Liver (tissue), 9 donors: ENCODE results near the gene IBA57. TPM values are rescaled to one million over a fixed set of nuclear protein-coding genes. Genes with fewer than 3 reads are reported as not detected.

Experiments
- DNase-seq: peaks from one replicate; pipeline ENCODE4 v3.0.0-alpha.2; 2017; ENCODE audit warnings: low spot score
- H3K27ac ChIP-seq, 2 donors: one replicate each; pipeline ENCODE4 v1.7.0; 2013; ENCODE audit warnings: inconsistent platforms in 2 of 2, low read length in 2 of 2, control low read depth in 1 of 2, low read depth in 1 of 2, mild to moderate bottlenecking in 1 of 2
- H3K27me3 ChIP-seq, 4 donors: one replicate each; pipeline versions ENCODE4 v1.6.1 to v1.7.0; 2013; ENCODE audit warnings: low read length in 3 of 4, inconsistent platforms in 1 of 4, mild to moderate bottlenecking in 1 of 4, moderate library complexity in 1 of 4; ENCODE audit not compliant: control insufficient read depth in 4 of 4, insufficient read depth in 4 of 4
- H3K36me3 ChIP-seq, 4 donors: one replicate each; pipeline versions ENCODE4 v1.6.1 to v1.7.0; 2013; ENCODE audit warnings: low read length in 3 of 4, mild to moderate bottlenecking in 3 of 4, low read depth in 1 of 4, moderate library complexity in 1 of 4; ENCODE audit not compliant: control insufficient read depth in 4 of 4, insufficient read depth in 3 of 4
- H3K4me1 ChIP-seq, 4 donors: one replicate each; pipeline versions ENCODE4 v1.6.1 to v1.7.0; 2013; ENCODE audit warnings: low read length in 3 of 4, mild to moderate bottlenecking in 3 of 4, moderate library complexity in 1 of 4; ENCODE audit not compliant: control insufficient read depth in 4 of 4, insufficient read depth in 4 of 4
- H3K4me3 ChIP-seq, 3 donors: one replicate each; pipeline versions ENCODE4 v1.6.1 to v1.7.0; 2013; ENCODE audit warnings: low read length in 3 of 3, control low read depth in 1 of 3, low read depth in 1 of 3, mild to moderate bottlenecking in 1 of 3
- H3K9ac ChIP-seq, 2 donors: one replicate each; pipeline ENCODE4 v1.7.0; 2013; ENCODE audit warnings: low read length in 2 of 2, mild to moderate bottlenecking in 2 of 2, moderate library complexity in 2 of 2, control low read depth in 1 of 2, low read depth in 1 of 2
- H3K9me3 ChIP-seq, 4 donors: one replicate each; pipeline versions ENCODE4 v1.6.1 to v1.7.0; 2013; ENCODE audit warnings: low read length in 3 of 4; ENCODE audit not compliant: control insufficient read depth in 4 of 4
- ATF3 ChIP-seq: IDR thresholded peaks from 2 replicates; pipeline ENCODE4 v1.6.1; 2016; ENCODE audit warnings: antibody characterized with exemption
- EGR1 ChIP-seq, 2 donors: IDR thresholded peaks; 2 replicates each; pipeline ENCODE4 v1.6.1; 2016 to 2018; ENCODE audit warnings: antibody characterized with exemption in 2 of 2, low read depth in 2 of 2
- FOXA1 ChIP-seq: IDR thresholded peaks from 2 replicates; pipeline ENCODE4 v1.6.1; 2016; ENCODE audit warnings: antibody characterized with exemption
- FOXA2 ChIP-seq: IDR thresholded peaks from 2 replicates; pipeline ENCODE4 v1.6.1; 2016; ENCODE audit warnings: antibody characterized with exemption
- GABPA ChIP-seq, 2 donors: IDR thresholded peaks in 1 of 2; conservative IDR thresholded peaks in 1 of 2; 2 replicates each; pipeline ENCODE4 v1.6.1; 2016; ENCODE audit warnings: antibody characterized with exemption in 2 of 2, mild to moderate bottlenecking in 1 of 2, moderate library complexity in 1 of 2
- HNF4A ChIP-seq, 2 donors: conservative IDR thresholded peaks; 2 replicates each; pipeline ENCODE4 v1.6.1; 2016; ENCODE audit warnings: antibody characterized with exemption in 2 of 2, mild to moderate bottlenecking in 2 of 2
- HNF4G ChIP-seq: IDR thresholded peaks from 2 replicates; pipeline ENCODE4 v1.6.1; 2016; ENCODE audit warnings: antibody characterized with exemption
- JUND ChIP-seq, 2 donors: IDR thresholded peaks; 2 replicates each; pipeline ENCODE4 v1.6.1; 2016; ENCODE audit warnings: antibody characterized with exemption in 2 of 2
- MAX ChIP-seq: IDR thresholded peaks from 2 replicates; pipeline ENCODE4 v1.6.1; 2016; ENCODE audit warnings: antibody characterized with exemption
- NR2F2 ChIP-seq: IDR thresholded peaks from 2 replicates; pipeline ENCODE4 v1.6.1; 2016; ENCODE audit warnings: antibody characterized with exemption
- RAD21 ChIP-seq, 2 donors: IDR thresholded peaks; 2 replicates each; pipeline ENCODE4 v1.6.1; 2016; ENCODE audit warnings: antibody characterized with exemption in 2 of 2, mild to moderate bottlenecking in 2 of 2
- REST ChIP-seq: IDR thresholded peaks from 2 replicates; pipeline ENCODE4 v1.6.1; 2016; ENCODE audit warnings: antibody characterized with exemption, mild to moderate bottlenecking
- RXRA ChIP-seq, 2 donors: IDR thresholded peaks; 2 replicates each; pipeline ENCODE4 v1.6.1; 2017 to 2018; ENCODE audit warnings: antibody characterized with exemption in 2 of 2, mild to moderate bottlenecking in 1 of 2
- SP1 ChIP-seq: IDR thresholded peaks from 2 replicates; pipeline ENCODE4 v1.6.1; 2018; ENCODE audit warnings: antibody characterized with exemption, mild to moderate bottlenecking
- YY1 ChIP-seq: IDR thresholded peaks from 2 replicates; pipeline ENCODE4 v1.6.1; 2016; ENCODE audit warnings: antibody characterized with exemption, mild to moderate bottlenecking
- ZBTB33 ChIP-seq: IDR thresholded peaks from 2 replicates; pipeline ENCODE4 v1.6.1; 2016; ENCODE audit warnings: antibody characterized with exemption
- WGBS: extraction: QIAGEN DNeasy Blood & Tissue Kit; methylation state at CpG from one replicate; pipeline ENCODE4 v1.1.7; 2013; 5-methylcytosine and 5-hydroxymethylcytosine counted together
- polyA plus RNA-seq, 2 donors: library from polyadenylated mRNA; stranded (reverse) in 1 of 2; unstranded in 1 of 2; fragments of 200-250 nt in 1 of 2; fragments of >200 nt in 1 of 2; fragmentation: Nextera tagmentation in 1 of 2; extraction: Ambion mirVana in 1 of 2; gene quantifications; one replicate each; pipeline versions ENCODE4 v1.2.1 to v1.2.3, GENCODE V29; 2013 to 2015
- total RNA-seq, 2 donors: library from RNA; depleted of rRNA; stranded (reverse); fragments of >200 nt; gene quantifications; one replicate each; pipeline ENCODE4 v1.2.3, GENCODE V29; 2014
- TF ChIP-seq, protein P1 (sequence below): fragments of 150-350 bp; IDR thresholded peaks from 2 replicates; pipeline ENCODE4 v1.5.1; 2017; ENCODE audit warnings: improper control_type of control experiment, low read depth, low read length; ENCODE audit not compliant: missing input control
- donor health status: healthy.
- donor health status: healthy.
- donor health status: healthy.
- donor health status: healthy.
- donor health status: healthy.

IBA57 gene
- total and polyA plus RNA-seq, 4 donors: 1.6 to 12.0 (median 8.4) TPM

- Histone ChIP-seq H3K4me3 (no peak overlapping the region), H3K9me3 (peaks cover 0 to 3% (median 0%) of the 10 kb centered on the region in 4 donors), H3K4me1 (no peaks in the 10 kb centered on the region), H3K27ac (no peak overlapping the region), H3K27me3 (no peaks in the 10 kb centered on the region), H3K36me3 (no peaks in the 10 kb centered on the region), H3K9ac (no peak overlapping the region)
- WGBS: 95% methylated on average over 5 of the region's 5 CpGs
- TF ChIP-seq MAX (no peak), RAD21 (IDR thresholded peaks at IDR 0.05) (no peak), REST (no peak), GABPA (IDR thresholded peaks at IDR 0.05 in 1 of 2, conservative IDR thresholded peaks at IDR 0.05 in 1 of 2) (no peak), FOXA2 (no peak), ATF3 (no peak), RXRA (IDR thresholded peaks at IDR 0.05) (no peak), JUND (IDR thresholded peaks at IDR 0.05) (no peak), FOXA1 (no peak), NR2F2 (no peak), EGR1 (IDR thresholded peaks at IDR 0.05; ENCODE audit: low read depth in 2 of 2) (no peak), ZBTB33 (no peak), YY1 (no peak), HNF4G (no peak), HNF4A (conservative IDR thresholded peaks at IDR 0.05) (no peak)
- TF ChIP-seq, protein P1, sequence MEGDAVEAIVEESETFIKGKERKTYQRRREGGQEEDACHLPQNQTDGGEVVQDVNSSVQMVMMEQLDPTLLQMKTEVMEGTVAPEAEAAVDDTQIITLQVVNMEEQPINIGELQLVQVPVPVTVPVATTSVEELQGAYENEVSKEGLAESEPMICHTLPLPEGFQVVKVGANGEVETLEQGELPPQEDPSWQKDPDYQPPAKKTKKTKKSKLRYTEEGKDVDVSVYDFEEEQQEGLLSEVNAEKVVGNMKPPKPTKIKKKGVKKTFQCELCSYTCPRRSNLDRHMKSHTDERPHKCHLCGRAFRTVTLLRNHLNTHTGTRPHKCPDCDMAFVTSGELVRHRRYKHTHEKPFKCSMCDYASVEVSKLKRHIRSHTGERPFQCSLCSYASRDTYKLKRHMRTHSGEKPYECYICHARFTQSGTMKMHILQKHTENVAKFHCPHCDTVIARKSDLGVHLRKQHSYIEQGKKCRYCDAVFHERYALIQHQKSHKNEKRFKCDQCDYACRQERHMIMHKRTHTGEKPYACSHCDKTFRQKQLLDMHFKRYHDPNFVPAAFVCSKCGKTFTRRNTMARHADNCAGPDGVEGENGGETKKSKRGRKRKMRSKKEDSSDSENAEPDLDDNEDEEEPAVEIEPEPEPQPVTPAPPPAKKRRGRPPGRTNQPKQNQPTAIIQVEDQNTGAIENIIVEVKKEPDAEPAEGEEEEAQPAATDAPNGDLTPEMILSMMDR: no peak
- DNase-seq: no peak
Measured at GRCh38 chr1:228190778-228191177, 25.2 kb downstream of the IBA57 start.

DNA sequence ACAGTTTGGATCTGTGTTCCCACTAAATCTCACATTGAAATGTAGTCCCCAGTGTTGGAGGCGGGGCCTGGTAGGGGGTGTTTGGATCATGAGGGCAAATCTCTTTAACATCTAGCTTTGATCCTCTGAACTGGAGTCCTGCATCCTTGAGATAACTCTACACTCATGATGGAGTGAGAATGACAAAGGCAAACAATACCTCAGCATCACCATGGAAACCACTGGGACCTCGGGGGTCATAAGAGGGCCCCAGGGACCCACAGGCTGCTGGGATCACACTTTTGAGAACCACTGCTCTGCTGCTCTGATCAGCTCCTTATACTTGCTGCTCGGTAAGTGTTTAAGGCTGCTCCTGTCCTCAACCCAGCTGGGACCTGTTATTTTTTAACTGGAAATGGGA, 28.8 kb downstream of the IBA57 start:
- WGBS: 81% methylated on average over 3 of the region's 3 CpGs
- H3K4me1 ChIP-seq: no peaks in the 10 kb centered on the region
- H3K4me3 ChIP-seq: no peak overlapping the region
- peaks cover 1 to 9% (median 5%) of the 10 kb centered on the region in 4 donors for H3K9me3 ChIP-seq
- no peak overlapping the region for H3K9ac ChIP-seq
- H3K27me3 ChIP-seq: no peaks in the 10 kb centered on the region
- H3K27ac ChIP-seq: no peak overlapping the region
- DNase-seq: no peak
- no peaks in the 10 kb centered on the region for H3K36me3 ChIP-seq
- TF ChIP-seq FOXA1: no peak
- no peak for TF ChIP-seq ZBTB33
- no peak for TF ChIP-seq ATF3
- TF ChIP-seq, protein P1: no peak
- no peak for TF ChIP-seq HNF4G
- TF ChIP-seq RXRA (IDR thresholded peaks at IDR 0.05): no peak
- TF ChIP-seq JUND (IDR thresholded peaks at IDR 0.05): no peak
- no peak for TF ChIP-seq SP1
- TF ChIP-seq GABPA (IDR thresholded peaks at IDR 0.05 in 1 of 2, conservative IDR thresholded peaks at IDR 0.05 in 1 of 2): no peak
